ENCODE measurements around the gene PTPN18.
"Not testable (repeated sequence)": the region's sequence is repeated elsewhere in the genome, so short reads cannot be mapped to it uniquely, and the experiment has no call there.

PTPN18 gene

GRCh38 chr2:130387071-130387400 lies 31.2 kb downstream of the PTPN18 start:
- no peak for DNase-seq

GRCh38 chr2:130387804-130388203 lies 31.9 kb downstream of the PTPN18 start:
- DNase-seq: no peak

GRCh38 chr2:130388221-130388907 lies 32.5 kb downstream of the PTPN18 start:
- DNase-seq: no peak

- no peak for DNase-seq
Observed at GRCh38 chr2:130389358-130389757, 33.5 kb downstream of the PTPN18 start.

- no peak for DNase-seq
Observed at GRCh38 chr2:130389783-130390182, 33.9 kb downstream of the PTPN18 start.

- DNase-seq: no peak
Observed at GRCh38 chr2:130390460-130391057, 34.7 kb downstream of the PTPN18 start.

GRCh38 chr2:130391058-130391871 lies 35.4 kb downstream of the PTPN18 start:
- DNase-seq: peak; percentile 73

- DNase-seq: no peak
Observed at GRCh38 chr2:130391872-130392670, 36.2 kb downstream of the PTPN18 start.

GRCh38 chr2:130393318-130393910 lies 37.6 kb downstream of the PTPN18 start:
- DNase-seq: no peak

GRCh38 chr2:130406280-130406679 lies 50.4 kb downstream of the PTPN18 start:
- not testable (repeated sequence) for DNase-seq

GRCh38 chr2:130416693-130417092 lies 60.8 kb downstream of the PTPN18 start:
- not testable (repeated sequence) for DNase-seq

GRCh38 chr2:130418845-130419244 lies 63.0 kb downstream of the PTPN18 start:
- DNase-seq: not testable (repeated sequence)
